HG03139 (cell line): ENCODE data around the gene ASTN2.

Experiments used
- ATAC-seq: cut with Tn5 transposase; IDR thresholded peaks from one replicate; pipeline ENCODE4 v1.9.1; 2021; ENCODE audit not compliant: unreplicated experiment

The ASTN2 gene

GRCh38 chr9:116411506-116411905 lies 1003.4 kb downstream of the ASTN2 start:
- no peak for ATAC-seq

- ATAC-seq, result no peak
Observed at GRCh38 chr9:116409638-116410037, 1005.2 kb downstream of the ASTN2 start.

GRCh38 chr9:116409129-116409528 lies 1005.7 kb downstream of the ASTN2 start:
- ATAC-seq, result no peak

GRCh38 chr9:116406469-116406868 lies 1008.4 kb downstream of the ASTN2 start:
- no peak for ATAC-seq

- no peak for ATAC-seq
Observed at GRCh38 chr9:116405321-116405720, 1009.5 kb downstream of the ASTN2 start.

- no peak for ATAC-seq
Observed at GRCh38 chr9:116404228-116404627, 1010.6 kb downstream of the ASTN2 start.

- ATAC-seq, result no peak
Observed at GRCh38 chr9:116403171-116403570, 1011.7 kb downstream of the ASTN2 start.

- no peak for ATAC-seq
Observed at GRCh38 chr9:116395699-116396037, 1019.2 kb downstream of the ASTN2 start.

GRCh38 chr9:116394894-116395698 lies 1019.8 kb downstream of the ASTN2 start:
- ATAC-seq, result no peak

GRCh38 chr9:116394070-116394469 lies 1020.8 kb downstream of the ASTN2 start:
- no peak for ATAC-seq

GRCh38 chr9:116393198-116393597 lies 1021.7 kb downstream of the ASTN2 start:
- ATAC-seq, result no peak

GRCh38 chr9:116391306-116391900 lies 1023.5 kb downstream of the ASTN2 start:
- no peak for ATAC-seq

GRCh38 chr9:116390303-116391228 lies 1024.3 kb downstream of the ASTN2 start:
- ATAC-seq, result peak; percentile 74

GRCh38 chr9:116389541-116390302 lies 1025.1 kb downstream of the ASTN2 start:
- no peak for ATAC-seq

- peak; percentile 59 for ATAC-seq
Observed at GRCh38 chr9:116387934-116388698, 1026.7 kb downstream of the ASTN2 start.

GRCh38 chr9:116383936-116384335 lies 1030.9 kb downstream of the ASTN2 start:
- no peak for ATAC-seq

- ATAC-seq, result no peak
Observed at GRCh38 chr9:116383133-116383532, 1031.7 kb downstream of the ASTN2 start.

GRCh38 chr9:116382053-116382452 lies 1032.8 kb downstream of the ASTN2 start:
- no peak for ATAC-seq

- no peak for ATAC-seq
Observed at GRCh38 chr9:116381350-116381749, 1033.5 kb downstream of the ASTN2 start.

GRCh38 chr9:116380496-116380995 lies 1034.3 kb downstream of the ASTN2 start:
- no peak for ATAC-seq
